ENCODE data around the gene ADORA1.

Gene ADORA1

DNA sequence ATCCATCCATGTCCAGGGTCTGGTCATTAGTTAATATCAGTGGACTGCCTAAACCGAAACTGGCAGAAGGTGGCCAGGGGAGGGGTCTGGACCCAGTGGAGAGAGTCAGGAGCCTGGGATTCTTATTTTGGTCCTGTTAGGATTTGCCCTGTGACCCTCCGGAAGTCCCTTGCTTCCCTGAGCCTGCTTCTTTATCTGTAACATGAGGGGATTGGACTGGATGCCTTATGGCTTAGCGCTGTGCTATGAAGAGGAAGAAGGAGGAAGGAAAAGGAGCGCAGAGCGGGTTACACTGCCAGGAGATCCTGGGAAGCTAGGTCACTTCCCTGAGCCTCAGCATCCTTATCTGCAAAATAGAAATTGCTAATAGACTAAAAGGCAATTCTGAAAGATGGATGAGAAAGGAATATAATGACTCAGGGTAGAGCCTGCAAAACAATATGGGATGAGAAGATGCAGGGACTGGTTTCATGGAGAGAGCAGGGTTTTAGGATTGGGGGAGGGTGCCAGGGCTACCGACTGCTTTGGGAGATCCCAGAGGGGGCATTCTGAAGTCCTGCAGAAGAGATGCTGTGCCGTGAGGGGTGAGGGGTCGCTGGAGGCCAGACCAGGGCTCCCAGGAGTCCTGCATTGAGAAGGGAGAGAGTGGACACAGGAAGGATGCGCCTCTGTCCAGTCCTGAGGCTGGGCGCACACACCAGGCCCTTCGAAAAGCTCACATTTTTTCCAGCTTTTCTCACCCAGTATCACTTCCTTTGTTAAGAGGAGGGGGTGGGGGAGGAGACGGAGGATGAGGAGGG, 460 bp upstream of the ADORA1 start:
- TF ChIP-seq POLR2AphosphoS5 (IDR thresholded peaks at IDR 0.05; ENCODE audit: low read depth, low read length): no peak
- TF ChIP-seq REST (IDR thresholded peaks at IDR 0.05; ENCODE audit: insufficient read depth in 1 of 2, low read depth in 2 of 2, low read length in 2 of 2): peak in 1 of 2 experiments; percentile 61; a peak in 1 of 4 replicates
- TF ChIP-seq FOXP2 (optimal IDR thresholded peaks at IDR 0.05; ENCODE audit: borderline replicate concordance, extremely low read depth, extremely low read length, insufficient read depth): no peak

GRCh38 chr1:203128431-203128715, 847 bp downstream of the ADORA1 start:
- TF ChIP-seq TAF1 (IDR thresholded peaks at IDR 0.05; ENCODE audit: borderline replicate concordance, insufficient read depth, low read length): no peak
- TF ChIP-seq REST (IDR thresholded peaks at IDR 0.05; ENCODE audit: insufficient read depth in 1 of 2, low read depth in 2 of 2, low read length in 2 of 2): no peak
- TF ChIP-seq SIN3A (IDR thresholded peaks at IDR 0.05; ENCODE audit: borderline replicate concordance, insufficient read depth, low read length): no peak
- no peak for TF ChIP-seq POLR2AphosphoS5 (IDR thresholded peaks at IDR 0.05; ENCODE audit: low read depth, low read length)
- TF ChIP-seq FOXP2 (optimal IDR thresholded peaks at IDR 0.05; ENCODE audit: borderline replicate concordance, extremely low read depth, extremely low read length, insufficient read depth): no peak

DNA sequence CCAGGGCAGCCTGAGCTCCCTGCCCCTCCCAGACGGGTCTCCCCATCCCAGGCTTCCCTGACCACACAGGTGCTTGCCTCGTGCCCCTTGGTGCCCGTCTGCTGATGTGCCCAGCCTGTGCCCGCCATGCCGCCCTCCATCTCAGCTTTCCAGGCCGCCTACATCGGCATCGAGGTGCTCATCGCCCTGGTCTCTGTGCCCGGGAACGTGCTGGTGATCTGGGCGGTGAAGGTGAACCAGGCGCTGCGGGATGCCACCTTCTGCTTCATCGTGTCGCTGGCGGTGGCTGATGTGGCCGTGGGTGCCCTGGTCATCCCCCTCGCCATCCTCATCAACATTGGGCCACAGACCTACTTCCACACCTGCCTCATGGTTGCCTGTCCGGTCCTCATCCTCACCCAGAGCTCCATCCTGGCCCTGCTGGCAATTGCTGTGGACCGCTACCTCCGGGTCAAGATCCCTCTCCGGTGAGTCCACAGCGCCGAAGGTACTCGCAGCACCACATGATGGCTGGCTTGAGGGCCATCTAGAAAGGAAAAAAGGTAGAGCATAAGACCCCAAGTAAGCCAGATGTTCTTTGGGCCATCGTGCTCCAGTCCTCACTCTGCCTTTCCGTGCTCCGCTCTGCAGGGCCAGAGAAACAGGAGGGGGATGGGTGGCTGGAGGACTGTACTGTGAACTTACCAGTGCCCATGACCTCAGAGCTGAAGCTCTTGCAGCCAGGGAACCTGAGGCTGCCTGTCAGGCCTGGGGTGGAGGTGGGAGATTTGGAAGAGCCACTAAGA, 1.4 kb downstream of the ADORA1 start:
- TF ChIP-seq REST (IDR thresholded peaks at IDR 0.05; ENCODE audit: insufficient read depth in 1 of 2, low read depth in 2 of 2, low read length in 2 of 2) (no peak), FOXP2 (optimal IDR thresholded peaks at IDR 0.05; ENCODE audit: borderline replicate concordance, extremely low read depth, extremely low read length, insufficient read depth) (no peak), SIN3A (IDR thresholded peaks at IDR 0.05; ENCODE audit: borderline replicate concordance, insufficient read depth, low read length) (no peak), POLR2AphosphoS5 (IDR thresholded peaks at IDR 0.05; ENCODE audit: low read depth, low read length) (no peak), TAF1 (IDR thresholded peaks at IDR 0.05; ENCODE audit: borderline replicate concordance, insufficient read depth, low read length) (no peak)

GRCh38 chr1:203129501-203130231, 2.1 kb downstream of the ADORA1 start:
- TF ChIP-seq FOXP2 (optimal IDR thresholded peaks at IDR 0.05; ENCODE audit: borderline replicate concordance, extremely low read depth, extremely low read length, insufficient read depth) (no peak), SIN3A (IDR thresholded peaks at IDR 0.05; ENCODE audit: borderline replicate concordance, insufficient read depth, low read length) (no peak)

GRCh38 chr1:203130358-203130985, 2.9 kb downstream of the ADORA1 start:
- TF ChIP-seq SIN3A (IDR thresholded peaks at IDR 0.05; ENCODE audit: borderline replicate concordance, insufficient read depth, low read length): no peak

Measured in PFSK-1 (cell line).